ENCODE data around the gene HHIPL1.

DNA sequence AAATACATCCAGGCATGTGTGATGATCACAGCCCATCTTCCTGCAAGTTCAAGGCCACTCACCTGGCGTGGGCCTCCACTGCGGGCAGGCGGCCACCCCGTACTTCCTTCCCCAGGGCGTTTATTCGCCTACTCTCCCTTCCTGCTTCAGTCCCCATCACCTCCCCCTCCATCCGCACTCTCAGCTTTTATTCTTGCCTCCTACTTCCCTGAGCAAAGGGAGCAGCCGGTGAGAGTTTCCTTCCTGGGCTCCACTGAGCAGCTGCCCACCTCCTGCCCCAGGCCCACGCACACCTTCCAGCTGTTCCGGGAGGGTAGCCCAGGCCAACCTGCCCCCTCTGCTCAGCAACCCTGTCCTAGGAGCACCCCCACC lies 43.3 kb downstream of the HHIPL1 start:
- TF ChIP-seq, protein P1, sequence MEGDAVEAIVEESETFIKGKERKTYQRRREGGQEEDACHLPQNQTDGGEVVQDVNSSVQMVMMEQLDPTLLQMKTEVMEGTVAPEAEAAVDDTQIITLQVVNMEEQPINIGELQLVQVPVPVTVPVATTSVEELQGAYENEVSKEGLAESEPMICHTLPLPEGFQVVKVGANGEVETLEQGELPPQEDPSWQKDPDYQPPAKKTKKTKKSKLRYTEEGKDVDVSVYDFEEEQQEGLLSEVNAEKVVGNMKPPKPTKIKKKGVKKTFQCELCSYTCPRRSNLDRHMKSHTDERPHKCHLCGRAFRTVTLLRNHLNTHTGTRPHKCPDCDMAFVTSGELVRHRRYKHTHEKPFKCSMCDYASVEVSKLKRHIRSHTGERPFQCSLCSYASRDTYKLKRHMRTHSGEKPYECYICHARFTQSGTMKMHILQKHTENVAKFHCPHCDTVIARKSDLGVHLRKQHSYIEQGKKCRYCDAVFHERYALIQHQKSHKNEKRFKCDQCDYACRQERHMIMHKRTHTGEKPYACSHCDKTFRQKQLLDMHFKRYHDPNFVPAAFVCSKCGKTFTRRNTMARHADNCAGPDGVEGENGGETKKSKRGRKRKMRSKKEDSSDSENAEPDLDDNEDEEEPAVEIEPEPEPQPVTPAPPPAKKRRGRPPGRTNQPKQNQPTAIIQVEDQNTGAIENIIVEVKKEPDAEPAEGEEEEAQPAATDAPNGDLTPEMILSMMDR (IDR thresholded peaks at IDR 0.05), result no peak
- no peak for TF ChIP-seq POLR2A (IDR thresholded peaks at IDR 0.05)
